Suprapubic skin (tissue), 4 donors: ENCODE results near the gene LETM1. TPM values are rescaled to one million over a fixed set of nuclear protein-coding genes. Genes with fewer than 3 reads are reported as not detected.

Experiments used
- DNase-seq, 2 donors: peaks; one replicate each; pipeline ENCODE4 v3.0.0-alpha.2; 2019; ENCODE audit warnings: low spot score in 2 of 2
- H3K27ac ChIP-seq: fragments of 200-600 bp; sonication (generic); one replicate; pipeline ENCODE4 v1.5.1; 2019
- H3K27me3 ChIP-seq: fragments of 200-600 bp; sonication (generic); one replicate; pipeline ENCODE4 v1.5.1; 2019
- H3K36me3 ChIP-seq: fragments of 200-600 bp; sonication (generic); one replicate; pipeline ENCODE4 v1.5.1; 2019
- H3K4me1 ChIP-seq: fragments of 200-600 bp; sonication (generic); one replicate; pipeline ENCODE4 v1.5.1; 2019
- H3K4me3 ChIP-seq: fragments of 200-600 bp; sonication (generic); one replicate; pipeline ENCODE4 v1.5.1; 2019; ENCODE audit warnings: mild to moderate bottlenecking
- H3K9me3 ChIP-seq: fragments of 200-600 bp; sonication (generic); one replicate; pipeline ENCODE4 v1.5.1; 2019
- EP300 ChIP-seq: sonication (generic); formaldehyde crosslinking; IDR thresholded peaks from one replicate; pipeline ENCODE4 v1.6.1; 2017; ENCODE audit warnings: antibody characterized with exemption
- POLR2A ChIP-seq, 2 donors: fragments of 450-650 bp; IDR thresholded peaks; one replicate each; pipeline ENCODE4 v1.6.1; 2017; ENCODE audit warnings: antibody characterized with exemption in 2 of 2, mild to moderate bottlenecking in 2 of 2, moderate library complexity in 2 of 2
- POLR2AphosphoS5 ChIP-seq, 3 donors: sonication (generic); formaldehyde crosslinking; IDR thresholded peaks; one replicate each; pipeline ENCODE4 v1.6.1; 2017; ENCODE audit warnings: antibody characterized with exemption in 3 of 3
- WGBS: methylation state at CpG from one replicate; pipeline ENCODE4 v1.1.5; 2018; 5-methylcytosine and 5-hydroxymethylcytosine counted together
- total RNA-seq, 4 donors: library from RNA; depleted of rRNA; stranded (reverse); fragments of >200 nt; gene quantifications; one replicate each; pipeline ENCODE4 v1.1.0, GENCODE V29; 2016
- TF ChIP-seq, protein P1 (sequence below), 2 donors: fragments of 200-600 bp in 1 of 2; fragments of 450-650 bp in 1 of 2; sonication (generic) in 1 of 2; IDR thresholded peaks; one replicate each; pipeline ENCODE4 v1.5.1; 2016 to 2019; ENCODE audit warnings: antibody characterized with exemption in 2 of 2, mild to moderate bottlenecking in 1 of 2, moderate library complexity in 1 of 2

Gene LETM1
- total RNA-seq, 4 donors from 2014 or later: 64.0 to 73.5 (median 65.2) TPM

DNA sequence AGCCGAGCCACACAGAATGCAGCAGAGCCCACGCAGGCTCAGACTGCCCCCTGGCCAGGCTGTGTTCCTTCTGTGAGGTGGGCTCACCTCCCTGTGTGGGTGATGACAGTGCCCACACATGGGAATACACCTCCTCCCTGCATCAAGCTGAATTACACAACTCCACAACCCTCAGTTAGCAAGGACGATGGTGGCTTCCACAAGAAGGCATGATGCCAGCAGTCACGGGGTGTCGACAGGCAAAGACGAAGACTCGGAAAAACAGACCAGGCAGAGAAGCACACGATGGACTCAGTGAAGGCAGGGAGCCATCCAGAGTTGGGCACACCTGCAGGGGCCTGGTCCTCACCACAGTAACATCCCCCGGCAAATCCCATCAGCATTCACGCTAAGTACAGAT is 12.1 kb downstream of the LETM1 start:
- whole genome bisulfite sequencing: 32% methylated on average over 9 of the region's 10 CpGs
- H3K9me3 ChIP-seq: no peaks in the 10 kb centered on the region
- H3K4me3 ChIP-seq: no peak overlapping the region
- TF ChIP-seq POLR2AphosphoS5 (IDR thresholded peaks at IDR 0.05): no peak
- TF ChIP-seq EP300: no peak
- TF ChIP-seq POLR2A (IDR thresholded peaks at IDR 0.05): no peak
- TF ChIP-seq, protein P1, sequence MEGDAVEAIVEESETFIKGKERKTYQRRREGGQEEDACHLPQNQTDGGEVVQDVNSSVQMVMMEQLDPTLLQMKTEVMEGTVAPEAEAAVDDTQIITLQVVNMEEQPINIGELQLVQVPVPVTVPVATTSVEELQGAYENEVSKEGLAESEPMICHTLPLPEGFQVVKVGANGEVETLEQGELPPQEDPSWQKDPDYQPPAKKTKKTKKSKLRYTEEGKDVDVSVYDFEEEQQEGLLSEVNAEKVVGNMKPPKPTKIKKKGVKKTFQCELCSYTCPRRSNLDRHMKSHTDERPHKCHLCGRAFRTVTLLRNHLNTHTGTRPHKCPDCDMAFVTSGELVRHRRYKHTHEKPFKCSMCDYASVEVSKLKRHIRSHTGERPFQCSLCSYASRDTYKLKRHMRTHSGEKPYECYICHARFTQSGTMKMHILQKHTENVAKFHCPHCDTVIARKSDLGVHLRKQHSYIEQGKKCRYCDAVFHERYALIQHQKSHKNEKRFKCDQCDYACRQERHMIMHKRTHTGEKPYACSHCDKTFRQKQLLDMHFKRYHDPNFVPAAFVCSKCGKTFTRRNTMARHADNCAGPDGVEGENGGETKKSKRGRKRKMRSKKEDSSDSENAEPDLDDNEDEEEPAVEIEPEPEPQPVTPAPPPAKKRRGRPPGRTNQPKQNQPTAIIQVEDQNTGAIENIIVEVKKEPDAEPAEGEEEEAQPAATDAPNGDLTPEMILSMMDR (IDR thresholded peaks at IDR 0.05): no peak
- H3K36me3 ChIP-seq: peaks cover 73% of the 10 kb centered on the region
- no peaks in the 10 kb centered on the region for H3K27me3 ChIP-seq
- no peak for DNase-seq
- H3K27ac ChIP-seq: no peak overlapping the region
- H3K4me1 ChIP-seq: no peaks in the 10 kb centered on the region

DNA sequence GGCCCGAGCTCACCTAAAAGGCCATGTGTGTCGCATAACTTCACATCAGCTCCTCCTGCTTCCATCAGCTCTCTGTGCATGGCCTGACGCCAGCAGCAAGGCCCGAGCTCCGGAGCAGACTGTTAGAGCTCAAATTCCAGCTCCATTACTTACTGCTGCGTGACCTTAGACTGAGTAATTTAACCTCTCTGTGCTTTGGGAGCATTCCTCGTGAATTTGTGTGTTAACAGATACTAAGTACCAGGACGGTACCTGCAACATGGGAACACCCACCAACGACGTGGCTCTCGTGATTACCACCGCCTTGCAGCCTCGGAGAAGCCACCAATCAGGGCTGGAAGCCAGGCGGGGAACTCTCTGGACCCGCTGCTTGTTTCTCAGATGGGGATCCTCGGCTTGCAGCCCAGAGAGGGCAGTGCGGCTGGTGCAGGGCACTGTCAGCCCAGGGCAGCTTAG is 12.9 kb downstream of the LETM1 start:
- no peak overlapping the region for H3K4me3 ChIP-seq
- H3K27me3 ChIP-seq: no peaks in the 10 kb centered on the region
- H3K36me3 ChIP-seq: peaks cover 80% of the 10 kb centered on the region
- TF ChIP-seq, protein P1 (IDR thresholded peaks at IDR 0.05): no peak
- TF ChIP-seq POLR2A (IDR thresholded peaks at IDR 0.05) (no peak), POLR2AphosphoS5 (IDR thresholded peaks at IDR 0.05) (no peak), EP300 (no peak)
- no peaks in the 10 kb centered on the region for H3K9me3 ChIP-seq
- H3K4me1 ChIP-seq: no peaks in the 10 kb centered on the region
- 92% methylated on average over 14 of the region's 17 CpGs for WGBS
- DNase-seq: no peak
- no peak overlapping the region for H3K27ac ChIP-seq

DNA sequence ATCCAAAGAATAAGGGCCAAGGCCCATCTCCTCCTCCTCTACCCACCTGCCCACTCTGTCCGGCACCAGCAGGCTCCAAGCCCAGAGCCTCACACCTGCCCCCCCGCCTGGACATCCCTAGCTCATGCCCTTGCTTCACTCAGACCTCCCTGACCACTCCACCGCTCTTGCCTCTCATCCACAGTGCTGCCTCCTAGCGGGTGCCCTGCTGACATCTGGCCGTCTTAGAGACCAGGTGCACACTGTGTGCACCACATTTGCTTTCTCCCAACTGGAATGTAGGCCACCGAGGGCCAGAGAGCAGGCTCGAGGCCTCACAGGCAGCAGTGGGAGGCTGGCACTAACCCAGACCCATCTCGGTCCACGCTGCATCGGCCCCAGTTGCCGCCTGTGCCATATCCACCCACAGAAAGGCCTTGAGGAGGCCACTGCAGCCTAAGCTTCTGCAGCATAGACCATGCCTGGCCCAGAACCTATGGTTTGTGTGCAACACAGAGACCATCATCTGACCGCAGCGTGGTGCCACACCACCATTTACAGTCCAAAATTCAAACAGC is 13.5 kb downstream of the LETM1 start:
- Histone ChIP-seq H3K36me3 (peaks cover 78% of the 10 kb centered on the region), H3K9me3 (no peaks in the 10 kb centered on the region), H3K27me3 (no peaks in the 10 kb centered on the region), H3K4me3 (no peak overlapping the region), H3K4me1 (no peaks in the 10 kb centered on the region), H3K27ac (no peak overlapping the region)
- DNase-seq: no peak
- no peak for TF ChIP-seq EP300
- TF ChIP-seq POLR2A (IDR thresholded peaks at IDR 0.05): no peak
- TF ChIP-seq POLR2AphosphoS5 (IDR thresholded peaks at IDR 0.05): no peak
- TF ChIP-seq, protein P1 (IDR thresholded peaks at IDR 0.05): no peak
- WGBS: 92% methylated on average over 6 of the region's 13 CpGs

DNA sequence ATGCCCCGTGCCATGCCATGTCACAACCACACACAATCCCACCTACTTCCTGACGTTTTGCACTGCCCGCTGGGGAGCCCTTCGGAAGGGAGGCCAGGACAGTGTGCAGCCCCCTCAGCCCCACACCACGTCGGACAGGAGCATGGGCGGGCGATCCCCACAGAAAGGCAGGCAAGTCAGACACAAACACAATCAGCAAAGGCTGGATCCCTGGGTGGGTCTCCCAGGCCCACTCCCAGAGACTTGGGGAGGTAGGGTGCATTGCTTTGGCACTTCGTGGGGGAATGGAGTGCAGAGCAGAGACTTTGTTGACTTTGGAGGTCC is 14.1 kb downstream of the LETM1 start:
- 100% methylated on average over 2 of the region's 9 CpGs for WGBS
- no peaks in the 10 kb centered on the region for H3K9me3 ChIP-seq
- no peak overlapping the region for H3K4me3 ChIP-seq
- H3K36me3 ChIP-seq: peaks cover 76% of the 10 kb centered on the region
- TF ChIP-seq POLR2A (IDR thresholded peaks at IDR 0.05): no peak
- TF ChIP-seq, protein P1 (IDR thresholded peaks at IDR 0.05): no peak
- TF ChIP-seq EP300: no peak
- no peak for TF ChIP-seq POLR2AphosphoS5 (IDR thresholded peaks at IDR 0.05)
- no peak overlapping the region for H3K27ac ChIP-seq
- no peaks in the 10 kb centered on the region for H3K4me1 ChIP-seq
- no peak for DNase-seq
- H3K27me3 ChIP-seq: no peaks in the 10 kb centered on the region

DNA sequence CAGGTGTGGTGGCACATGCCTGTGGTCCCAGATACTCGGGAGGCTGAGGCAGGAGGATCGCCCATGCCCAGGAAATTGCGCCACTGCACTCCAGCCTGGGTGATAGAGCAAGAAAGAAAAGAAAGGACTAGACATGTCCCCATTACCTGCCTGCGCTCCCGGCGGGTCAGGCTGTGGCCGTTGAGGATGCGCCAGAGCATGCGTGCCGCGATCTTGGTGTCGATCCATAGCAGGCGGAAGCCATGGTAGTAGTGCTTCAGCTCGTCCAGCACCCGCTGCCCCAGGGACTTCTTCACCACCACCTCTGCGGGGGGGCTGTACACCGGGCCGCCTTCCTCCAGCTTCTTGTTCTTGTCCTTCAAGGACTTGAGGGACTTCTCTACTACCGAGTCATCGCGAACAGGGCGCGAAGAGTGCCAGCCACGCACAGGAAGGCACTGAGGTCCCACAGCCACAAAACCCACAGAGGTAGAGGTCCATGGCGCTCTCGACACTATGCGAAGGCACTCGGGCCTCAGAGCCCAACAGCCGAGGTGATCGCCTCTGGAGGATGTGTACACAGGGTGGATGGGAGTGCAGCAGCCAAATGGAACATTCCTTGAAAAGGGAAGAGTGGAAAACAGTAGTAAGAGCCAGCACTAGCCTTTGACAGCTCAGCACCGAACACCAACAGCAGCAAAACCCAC is 14.6 kb downstream of the LETM1 start:
- peaks cover 76% of the 10 kb centered on the region for H3K36me3 ChIP-seq
- H3K27ac ChIP-seq: no peak overlapping the region
- H3K9me3 ChIP-seq: no peaks in the 10 kb centered on the region
- H3K4me1 ChIP-seq: no peaks in the 10 kb centered on the region
- no peaks in the 10 kb centered on the region for H3K27me3 ChIP-seq
- H3K4me3 ChIP-seq: no peak overlapping the region
- DNase-seq: no peak
- TF ChIP-seq EP300 (no peak), POLR2A (IDR thresholded peaks at IDR 0.05) (no peak), POLR2AphosphoS5 (IDR thresholded peaks at IDR 0.05) (no peak)
- TF ChIP-seq, protein P1 (IDR thresholded peaks at IDR 0.05): no peak
- WGBS: 91% methylated on average over 26 of the region's 31 CpGs
